Sciatic nerve (tissue), 2 donors: Measurements from ENCODE around the gene PARP11. TPM values are rescaled to one million over a fixed set of nuclear protein-coding genes. Genes with fewer than 3 reads are reported as not detected.

Source experiments
- ATAC-seq: fragments of 200-7000 bp; cut with Tn5 transposase; one replicate; pipeline ENCODE4 v1.9.1; 2020; ENCODE audit warnings: mild to moderate bottlenecking, moderate library complexity
- DNase-seq: peaks from one replicate; pipeline ENCODE4 v3.0.0-alpha.2; 2020; ENCODE audit warnings: low spot score
- intact Hi-C: fragments of 100-400 bp; cut with DNase I; formaldehyde crosslinking; loops from one replicate; pipeline ENCODE4 v1.14.2; 2022
- total RNA-seq: library from RNA; stranded (reverse); fragmentation: NEBNext Ultra II Directional; extraction: Animal tissue kit (Norgen Biotek cat#: 25700); gene quantifications from one replicate; pipeline ENCODE4 v1.2.1, GENCODE V29; 2021
- donor health status: DM: no; HTN: no; CAD: no.
- donor health status: DM: no; HTN: no; CAD: no.

The PARP11 gene
- total RNA-seq = 16.7 TPM

- peak; percentile 99 for DNase-seq
- peak; percentile 100 for ATAC-seq
- intact Hi-C loops = no loop called here
These were observed at the start of gene PARP11 for GRCh38 chr12:3872800-3873636. Gene PARP11 (minus strand): TSS chr12:3873399. CDS start chr12:3873229, 170 bp downstream.

- ATAC-seq (no peak), DNase-seq (no peak)
- intact Hi-C loops = no loop called here
These were observed 48.8 kb upstream of the PARP11 start for GRCh38 chr12:3922033-3922432.

DNA sequence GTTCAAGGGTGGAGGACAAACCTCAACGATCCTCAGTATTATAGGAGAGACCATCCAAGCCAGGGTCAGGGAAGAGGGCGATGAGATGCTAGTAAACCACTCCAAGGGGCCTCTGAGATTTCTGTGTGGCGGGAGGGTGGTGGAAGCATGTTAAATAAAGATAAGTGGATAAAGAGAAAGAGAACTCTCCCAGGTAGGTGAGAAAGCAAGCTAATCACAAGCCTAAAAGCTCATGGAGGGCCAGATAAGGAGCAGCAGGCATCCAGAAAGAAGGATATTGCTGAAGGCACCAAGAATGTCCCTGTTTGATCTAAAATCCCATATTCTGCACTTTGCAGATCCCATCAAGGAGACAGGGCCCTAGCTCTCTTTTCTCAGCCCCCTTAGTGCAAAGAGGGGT, 48.3 kb upstream of the PARP11 start:
- intact Hi-C loops = no loop called here

GRCh38 chr12:3921151-3921471, 47.9 kb upstream of the PARP11 start:
- ATAC-seq = no peak
- intact Hi-C loops = no loop called here
- DNase-seq = no peak

More for the DNA sequence above, 48.3 kb upstream of the PARP11 start:
- ATAC-seq (no peak), DNase-seq (no peak)

GRCh38 chr12:3920351-3921150, 47.4 kb upstream of the PARP11 start:
- DNase-seq = no peak
- ATAC-seq = peak; percentile 32
- intact Hi-C loops = no loop called here

- intact Hi-C loops = no loop called here
- ATAC-seq (no peak), DNase-seq (no peak)
These were observed 40.1 kb upstream of the PARP11 start for GRCh38 chr12:3913278-3913677.

- DNase-seq (no peak), ATAC-seq (no peak)
- intact Hi-C loops = no loop called here
These were observed 39.7 kb upstream of the PARP11 start for GRCh38 chr12:3912863-3913262.

- DNase-seq = no peak
- no peak for ATAC-seq
- intact Hi-C loops = no loop called here
These were observed 38.2 kb upstream of the PARP11 start for GRCh38 chr12:3911409-3911808.

DNA sequence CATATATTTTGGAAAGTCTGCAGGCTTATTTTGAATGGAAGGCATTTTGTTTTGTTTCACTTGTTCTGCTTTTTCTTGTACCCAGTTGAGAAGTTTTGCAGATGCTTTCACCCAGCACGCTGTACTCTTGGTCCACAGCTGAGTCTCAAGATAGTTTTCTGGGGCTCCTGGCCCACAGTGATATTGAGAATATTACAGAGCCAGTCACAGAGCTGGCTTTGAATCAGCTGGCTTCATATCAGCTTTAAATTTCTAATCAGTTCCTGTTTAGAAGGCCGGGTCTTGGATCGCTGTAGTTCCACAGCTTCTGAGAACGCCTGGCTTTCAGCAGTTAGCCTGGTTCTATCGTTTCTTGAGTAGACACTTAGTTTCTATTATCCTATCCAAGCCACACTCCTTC, 32.5 kb upstream of the PARP11 start:
- intact Hi-C loops = no loop called here

DNA sequence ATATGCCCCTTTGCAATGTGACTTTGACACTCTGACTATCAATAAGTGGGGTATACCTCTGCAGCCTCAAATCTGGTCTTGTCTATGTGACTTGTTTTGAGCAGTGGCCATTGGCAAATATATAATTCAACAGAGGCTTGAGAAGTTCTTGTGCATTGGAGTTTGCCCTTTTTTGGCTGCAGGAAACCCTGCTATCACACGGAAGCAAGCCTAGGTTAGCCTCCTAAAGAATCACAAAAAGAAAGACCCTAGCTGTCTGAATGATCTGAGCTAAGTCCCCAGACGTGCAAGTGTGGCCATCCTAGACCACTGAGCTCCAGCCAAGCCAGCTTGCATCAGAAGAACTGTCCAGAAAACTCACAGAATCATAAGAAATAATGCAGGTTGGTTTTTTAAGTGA, 31.8 kb upstream of the PARP11 start:
- ATAC-seq (no peak), DNase-seq (no peak)
- intact Hi-C loops = no loop called here

More for the DNA sequence above, 32.5 kb upstream of the PARP11 start:
- DNase-seq = no peak
- no peak for ATAC-seq

- no peak for DNase-seq
- no peak for ATAC-seq
- intact Hi-C loops = no loop called here
These were observed 29.7 kb upstream of the PARP11 start for GRCh38 chr12:3902921-3903320.

DNA sequence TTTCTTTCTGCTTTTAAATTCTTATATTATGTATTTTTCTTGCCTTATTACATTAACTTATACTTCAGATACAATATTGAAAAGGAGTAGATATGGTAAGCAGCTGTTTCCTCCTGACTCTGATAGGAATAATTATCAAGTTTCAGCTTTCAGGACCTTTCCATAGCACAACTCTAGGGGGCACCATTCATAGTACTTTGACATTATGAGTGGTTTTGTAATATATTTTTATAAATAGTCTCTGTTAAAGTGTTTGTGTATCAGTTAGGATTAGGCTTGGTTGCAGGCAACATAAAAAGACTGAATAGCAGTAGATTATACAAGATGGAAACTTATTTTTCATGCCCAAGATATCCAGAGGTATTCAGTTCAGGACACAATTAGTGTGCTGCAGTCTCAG, 27.9 kb upstream of the PARP11 start:
- ATAC-seq (no peak), DNase-seq (no peak)
- intact Hi-C loops = no loop called here

GRCh38 chr12:3898756-3899155, 25.6 kb upstream of the PARP11 start:
- ATAC-seq (no peak), DNase-seq (no peak)
- intact Hi-C loops = no loop called here

DNA sequence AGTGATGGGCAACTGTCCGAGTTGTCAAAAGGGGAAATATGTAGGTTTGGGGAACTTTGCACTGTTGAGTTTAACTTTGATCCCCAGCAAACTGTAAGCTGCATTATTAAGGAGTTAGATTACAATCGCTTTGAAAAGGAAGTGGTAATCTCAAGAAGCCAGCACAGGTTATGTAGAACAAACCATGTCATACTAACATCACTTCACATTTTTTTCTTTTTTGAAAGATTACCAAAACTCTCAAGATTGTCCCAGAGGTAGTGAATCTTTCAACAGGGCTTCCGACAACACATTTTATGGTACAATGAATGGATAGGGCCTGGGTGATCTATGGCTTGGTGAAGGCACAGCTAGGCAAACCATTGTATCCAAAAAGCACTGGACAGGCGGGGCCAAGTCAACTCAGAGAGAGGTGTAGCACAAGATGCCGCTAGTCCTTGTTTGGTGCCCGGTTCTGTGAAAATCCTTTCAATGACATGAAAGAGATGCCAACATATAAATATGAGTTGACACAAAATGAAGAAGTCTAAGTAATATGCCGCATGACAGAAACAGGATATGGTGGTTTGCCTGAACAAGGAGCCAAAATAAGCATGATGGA, 24.3 kb upstream of the PARP11 start:
- intact Hi-C loops = no loop called here
- DNase-seq (no peak), ATAC-seq (peak; percentile 15)

DNA sequence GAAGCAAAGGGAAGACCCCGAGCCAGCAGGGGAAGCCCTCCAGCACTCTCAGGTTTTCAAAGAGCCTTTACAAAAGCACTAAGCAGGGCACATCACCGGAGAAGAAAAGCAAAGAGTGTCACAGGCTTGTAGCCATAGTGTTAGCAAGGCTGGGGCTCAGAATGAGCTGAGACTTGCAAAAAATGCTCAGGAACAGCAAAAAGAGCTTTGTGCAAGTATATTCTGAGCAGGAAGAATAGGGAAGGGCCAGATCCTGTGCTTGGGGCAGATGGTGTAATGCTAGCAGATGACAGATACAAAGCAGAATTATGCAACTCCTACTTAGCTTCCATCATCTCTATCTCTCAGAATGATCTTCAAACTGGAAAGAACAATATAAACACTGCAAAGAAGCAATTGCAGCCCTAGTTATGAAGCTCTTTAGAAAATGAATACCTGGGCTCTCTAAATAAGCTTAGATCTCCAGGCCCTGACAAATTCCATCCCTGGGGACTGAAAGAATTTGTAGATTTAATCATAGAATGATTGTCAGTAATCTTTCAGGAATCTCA, 23.7 kb upstream of the PARP11 start:
- intact Hi-C loops = no loop called here
- DNase-seq (no peak), ATAC-seq (peak; percentile 92)

- ATAC-seq = no peak
- intact Hi-C loops = no loop called here
- no peak for DNase-seq
These were observed 23.2 kb upstream of the PARP11 start for GRCh38 chr12:3896356-3896755.

DNA sequence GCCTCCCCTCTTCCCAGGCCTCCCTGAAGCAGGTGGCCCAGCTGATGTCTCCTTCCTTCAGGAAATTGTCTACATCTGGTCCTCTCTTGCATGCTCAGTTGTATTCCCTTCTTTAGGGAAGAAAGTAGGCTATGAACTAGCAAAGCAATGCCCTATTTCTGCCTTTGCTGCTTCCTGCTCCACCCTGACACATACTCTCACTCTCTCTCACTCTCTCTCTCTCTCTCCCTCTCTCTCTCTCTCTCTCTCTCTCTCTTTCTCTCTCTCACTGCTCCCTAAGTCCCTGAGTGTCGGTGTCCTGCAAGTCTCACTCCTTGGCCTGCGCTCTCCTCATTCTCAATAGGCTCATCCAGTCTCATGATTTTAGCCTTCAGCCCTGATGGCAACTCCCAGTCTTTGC, 19.4 kb upstream of the PARP11 start:
- DNase-seq (no peak), ATAC-seq (no peak)
- intact Hi-C loops = no loop called here

DNA sequence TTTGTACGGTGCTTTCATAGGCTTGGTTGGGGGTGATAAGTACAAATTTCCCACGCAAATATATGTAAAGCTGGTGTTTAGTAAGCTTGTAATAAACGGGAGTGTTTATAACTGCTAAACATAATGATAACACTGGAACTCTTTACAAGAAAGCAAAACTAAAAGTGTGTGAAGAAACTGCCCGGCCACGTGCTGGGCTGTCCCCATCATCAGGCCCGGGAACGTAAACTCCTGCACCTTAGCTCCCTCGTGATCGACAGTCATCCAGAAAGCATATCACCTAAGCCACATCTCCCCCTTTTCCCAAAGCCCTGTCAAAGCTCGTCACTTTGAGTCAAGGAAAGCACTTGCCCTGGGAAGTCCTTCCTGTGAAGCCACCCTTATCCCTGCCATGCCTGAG, 18.0 kb upstream of the PARP11 start:
- ATAC-seq = no peak
- no peak for DNase-seq
- intact Hi-C loops = no loop called here

DNA sequence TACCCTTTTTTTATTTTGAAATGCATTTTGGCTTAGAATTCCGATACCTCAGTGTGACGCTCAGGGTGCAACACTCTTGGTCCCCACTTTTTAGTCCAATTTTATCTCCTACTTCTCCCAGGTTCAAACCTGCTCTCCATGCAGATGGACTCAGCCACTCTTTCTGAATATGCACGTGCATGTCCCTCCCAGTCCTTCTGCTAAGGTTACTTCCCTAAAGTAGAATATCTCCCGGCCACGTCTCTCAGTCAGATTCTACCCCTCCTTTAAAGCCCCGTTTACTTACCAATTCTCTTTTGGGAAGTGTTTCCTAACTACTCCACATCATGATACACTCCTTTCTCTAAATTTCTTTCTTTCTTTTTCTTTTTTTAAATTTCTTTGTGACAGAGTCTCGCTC, 15.5 kb upstream of the PARP11 start:
- no peak for DNase-seq
- no peak for ATAC-seq
- intact Hi-C loops = loop anchor here (5.0 to 10.0 kb wide), 2 partner anchors 144 to 386 kb away; partner anchors contain the start of gene CCND2
